Neural cell (in vitro differentiated cells): ENCODE results near the gene ACLY. TPM values are rescaled to one million over a fixed set of nuclear protein-coding genes. Genes with fewer than 3 reads are reported as not detected.

Source experiments
- H2AFZ ChIP-seq: fragments of 200-600, 300-800 bp; sonication (generic), shearing (Covaris generic); 2 replicates; pipeline ENCODE4 v1.6.0; 2014; ENCODE audit warnings: low read depth, mild to moderate bottlenecking, antibody characterized with exemption, low read length, moderate library complexity
- H3F3A ChIP-seq: fragments of 200-600 bp; shearing (Covaris generic); 2 replicates; pipeline ENCODE4 v1.6.1; 2016; ENCODE audit warnings: mild to moderate bottlenecking, moderate library complexity, mixed read lengths, antibody characterized with exemption, low read length; ENCODE audit not compliant: insufficient read depth, poor library complexity, severe bottlenecking
- H3K27ac ChIP-seq: fragments of 200-600, 300-800 bp; sonication (generic), shearing (Covaris generic); 2 replicates; pipeline ENCODE4 v1.5.1; 2014; ENCODE audit warnings: mild to moderate bottlenecking, low read length, moderate library complexity
- H3K27me3 ChIP-seq: fragments of 300-800, 200-600 bp; sonication (generic), shearing (Covaris generic); 2 replicates; pipeline ENCODE4 v1.6.0; 2014; ENCODE audit warnings: mild to moderate bottlenecking, low read depth, low read length, moderate library complexity; ENCODE audit not compliant: insufficient read depth
- H3K36me3 ChIP-seq: fragments of 300-800, 200-600 bp; sonication (generic), shearing (Covaris generic); 2 replicates; pipeline ENCODE4 v1.5.1; 2014; ENCODE audit warnings: mild to moderate bottlenecking, antibody characterized with exemption, low read length, moderate library complexity; ENCODE audit not compliant: insufficient read depth
- H3K4me2 ChIP-seq: fragments of 300-800, 200-600 bp; sonication (generic), shearing (Covaris generic); 2 replicates; pipeline ENCODE4 v1.6.0; 2014; ENCODE audit warnings: mild to moderate bottlenecking, low read length
- H3K4me3 ChIP-seq: fragments of 300-800, 200-600 bp; sonication (generic), shearing (Covaris generic); 2 replicates; pipeline ENCODE4 v1.5.1; 2014; ENCODE audit warnings: mild to moderate bottlenecking, low read length, moderate library complexity
- H3K79me2 ChIP-seq: fragments of 200-600 bp; shearing (Covaris generic); replicated peaks from 2 replicates; pipeline ENCODE4 v1.6.0; 2014; ENCODE audit warnings: mild to moderate bottlenecking, low read length, moderate library complexity; ENCODE audit not compliant: insufficient read depth
- H3K9ac ChIP-seq: fragments of 300-800, 200-600 bp; sonication (generic), shearing (Covaris generic); 2 replicates; pipeline ENCODE4 v1.6.1; 2016; ENCODE audit warnings: mild to moderate bottlenecking, low read length, mixed read lengths
- H3K9me2 ChIP-seq: fragments of 200-600 bp; shearing (Covaris generic); 2 replicates; pipeline ENCODE4 v1.6.1; 2016; ENCODE audit warnings: mild to moderate bottlenecking, low read length, mixed read lengths; ENCODE audit not compliant: insufficient read depth
- H3K9me3 ChIP-seq: fragments of 200-600, 300-800 bp; sonication (generic), shearing (Covaris generic); 2 replicates; pipeline ENCODE4 v1.6.1; 2016; ENCODE audit warnings: mild to moderate bottlenecking, mixed run types, low read length, moderate library complexity, mixed read lengths
- H4K20me1 ChIP-seq: fragments of 200-600 bp; shearing (Covaris generic); 2 replicates; pipeline ENCODE4 v1.6.1; 2016; ENCODE audit warnings: mild to moderate bottlenecking, mixed run types; ENCODE audit not compliant: insufficient read depth
- CTCF ChIP-seq: fragments of 450-650 bp; IDR thresholded peaks from 2 replicates; pipeline ENCODE4 v1.5.1; 2014; ENCODE audit warnings: antibody characterized with exemption, mild to moderate bottlenecking, moderate library complexity; ENCODE audit not compliant: poor library complexity, severe bottlenecking
- EP300 ChIP-seq: fragments of 450-650 bp; conservative IDR thresholded peaks from 2 replicates; pipeline ENCODE4 v1.6.1; 2014; ENCODE audit warnings: antibody characterized with exemption, mild to moderate bottlenecking, moderate library complexity; ENCODE audit not compliant: poor library complexity, severe bottlenecking
- EZH2 ChIP-seq: fragments of 200-600, 300-800 bp; shearing (Covaris generic), sonication (generic); IDR thresholded peaks from 2 replicates; pipeline ENCODE4 v1.6.1; 2014; ENCODE audit warnings: antibody characterized with exemption, low read length, borderline replicate concordance, mild to moderate bottlenecking; ENCODE audit not compliant: insufficient read depth, poor library complexity, severe bottlenecking
- MXI1 ChIP-seq: fragments of 450-650 bp; conservative IDR thresholded peaks from 2 replicates; pipeline ENCODE4 v1.6.1; 2014; ENCODE audit warnings: antibody characterized with exemption, mild to moderate bottlenecking; ENCODE audit not compliant: poor library complexity, severe bottlenecking
- POLR2AphosphoS5 ChIP-seq: IDR thresholded peaks from 2 replicates; pipeline ENCODE4 v1.6.1; 2012
- RAD21 ChIP-seq: fragments of 450-650 bp; conservative IDR thresholded peaks from 2 replicates; pipeline ENCODE4 v1.6.1; 2014; ENCODE audit warnings: antibody characterized with exemption, mild to moderate bottlenecking, moderate library complexity
- REST ChIP-seq: IDR thresholded peaks from 2 replicates; pipeline ENCODE4 v1.6.1; 2012; ENCODE audit warnings: borderline replicate concordance
- SMC3 ChIP-seq: fragments of 450-650 bp; conservative IDR thresholded peaks from 2 replicates; pipeline ENCODE4 v1.6.1; 2014; ENCODE audit warnings: antibody characterized with exemption, mild to moderate bottlenecking, moderate library complexity; ENCODE audit not compliant: poor library complexity
- TAF1 ChIP-seq: IDR thresholded peaks from 2 replicates; pipeline ENCODE4 v1.6.1; 2012; ENCODE audit warnings: low read depth
- polyA plus RNA-seq: library from polyadenylated mRNA; depleted of rRNA; stranded (reverse); fragments of >200 nt; gene quantifications from 2 replicates; pipeline ENCODE4 v1.2.3, GENCODE V29; 2014

Gene ACLY
- polyA plus RNA-seq, 1 donor from 2014 or later = 136 TPM

GRCh38 chr17:41914358-41914766, 4.4 kb downstream of the ACLY start:
- Histone ChIP-seq H4K20me1 (peaks cover 8% of the 10 kb centered on the region), H3K4me2 (no peak overlapping the region), H3K27ac (no peak overlapping the region), H3K79me2 (peaks cover 64% of the 10 kb centered on the region), H2AFZ (no peak overlapping the region), H3K27me3 (no peaks in the 10 kb centered on the region), H3K36me3 (peaks cover 6% of the 10 kb centered on the region), H3K9ac (no peak overlapping the region), H3K9me2 (no peaks in the 10 kb centered on the region), H3F3A (no peaks in the 10 kb centered on the region), H3K9me3 (no peaks in the 10 kb centered on the region), H3K4me3 (no peak overlapping the region)
- TF ChIP-seq REST = no peak
- no peak for TF ChIP-seq TAF1
- TF ChIP-seq SMC3 = no peak
- no peak for TF ChIP-seq EP300
- no peak for TF ChIP-seq CTCF
- TF ChIP-seq EZH2 = no peak
- no peak for TF ChIP-seq MXI1
- TF ChIP-seq RAD21 = no peak
- no peak for TF ChIP-seq POLR2AphosphoS5

GRCh38 chr17:41913798-41914197, 5.0 kb downstream of the ACLY start:
- Histone ChIP-seq H3F3A (no peaks in the 10 kb centered on the region), H3K79me2 (peaks cover 64% of the 10 kb centered on the region), H3K27ac (no peak overlapping the region), H3K9me2 (no peaks in the 10 kb centered on the region), H3K4me3 (no peak overlapping the region), H4K20me1 (peaks cover 8% of the 10 kb centered on the region), H3K9ac (no peak overlapping the region), H2AFZ (no peak overlapping the region), H3K36me3 (peaks cover 6% of the 10 kb centered on the region), H3K9me3 (no peaks in the 10 kb centered on the region), H3K27me3 (no peaks in the 10 kb centered on the region), H3K4me2 (no peak overlapping the region)
- TF ChIP-seq TAF1 (no peak), REST (no peak), MXI1 (no peak), RAD21 (no peak), SMC3 (no peak), EP300 (no peak), EZH2 (no peak), CTCF (no peak)
